H4 (cell line): ENCODE results near the gene OARD1. TPM values are rescaled to one million over a fixed set of nuclear protein-coding genes. Genes with fewer than 3 reads are reported as not detected.
A peak's percentile ranks its signal among the peaks of the same experiment; 100 is the strongest.

Experiments
- DNase-seq: peaks from one replicate; pipeline ENCODE4 v3.0.0-alpha.2; 2015; ENCODE audit warnings: low spot score
- total RNA-seq: library from RNA; depleted of rRNA; stranded (reverse); fragments of >200 nt; shearing (Covaris generic); gene quantifications from 2 replicates; pipeline ENCODE4 v1.2.3, GENCODE V29; 2014

Gene OARD1
- total RNA-seq, 1 experiment from 2014 or later, result 24.6 TPM

GRCh38 chr6:41074692-41075436 is 2.7 kb upstream of the OARD1 start:
- DNase-seq, result no peak

DNA sequence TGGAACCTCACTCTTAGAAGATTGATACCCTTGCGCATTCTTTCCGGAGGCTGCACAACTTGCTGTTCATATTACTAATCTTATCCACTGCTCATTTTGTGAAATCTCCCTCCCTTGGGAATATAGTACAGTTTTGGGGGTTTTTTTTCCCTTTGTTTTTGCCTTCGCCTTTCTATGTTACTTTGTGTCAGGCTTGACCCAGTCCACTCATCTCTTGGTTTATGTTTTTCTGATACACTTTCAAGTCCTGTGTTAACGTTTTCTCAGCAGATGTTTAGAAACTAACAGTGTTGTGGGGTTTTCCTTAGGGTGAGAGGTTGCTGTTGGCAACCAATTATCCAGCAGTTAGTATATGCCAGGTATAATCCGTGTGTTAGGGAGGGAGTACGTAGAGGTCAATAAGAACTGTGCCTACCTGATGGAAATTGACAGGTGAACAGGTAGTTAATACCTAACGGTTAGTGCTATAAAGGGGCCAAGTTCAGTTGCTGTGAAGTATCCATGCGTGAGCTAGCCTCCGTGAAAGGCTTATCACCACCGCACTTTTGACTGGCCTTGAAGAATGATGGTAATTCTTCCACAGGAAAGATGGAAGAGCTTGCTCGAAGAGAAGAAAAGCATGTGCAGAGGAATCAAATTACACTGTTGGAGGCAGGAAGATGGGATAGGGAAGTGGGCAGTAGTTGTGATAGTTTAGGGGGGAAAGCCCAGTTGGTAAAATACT is 2.0 kb upstream of the OARD1 start:
- DNase-seq, result peak; percentile 12

- DNase-seq, result peak; percentile 89
Measured at GRCh38 chr6:41073203-41073967, 1.2 kb upstream of the OARD1 start.

DNA sequence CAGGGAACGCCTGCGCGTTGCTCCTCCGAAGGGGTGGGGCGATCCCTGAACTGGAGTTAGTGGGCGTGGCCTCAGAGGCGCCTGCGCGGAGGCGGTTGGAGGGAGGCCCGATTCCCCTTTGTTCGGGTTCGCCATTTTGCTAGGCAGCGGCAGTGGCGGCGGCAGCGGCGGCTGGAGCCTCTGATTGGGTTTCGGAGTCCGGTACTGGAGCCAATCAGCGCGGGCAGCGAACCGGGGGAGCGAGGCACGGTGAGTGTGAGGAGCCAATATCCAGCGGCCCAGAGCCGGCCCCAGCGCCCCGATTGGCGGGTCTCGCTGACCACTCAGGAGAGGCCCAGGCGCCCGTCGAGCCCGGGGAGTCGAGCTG is 663 bp upstream of the OARD1 start, which contains the start of gene NFYA:
Gene NFYA, plus strand, starts transcription at position 139 of the 367 bp plus-strand sequence. CDS start 6,116 bp downstream, outside the sequence.
- no peak for DNase-seq

- DNase-seq, result no peak
Measured at GRCh38 chr6:41071501-41071922, 644 bp downstream of the OARD1 start.

DNA sequence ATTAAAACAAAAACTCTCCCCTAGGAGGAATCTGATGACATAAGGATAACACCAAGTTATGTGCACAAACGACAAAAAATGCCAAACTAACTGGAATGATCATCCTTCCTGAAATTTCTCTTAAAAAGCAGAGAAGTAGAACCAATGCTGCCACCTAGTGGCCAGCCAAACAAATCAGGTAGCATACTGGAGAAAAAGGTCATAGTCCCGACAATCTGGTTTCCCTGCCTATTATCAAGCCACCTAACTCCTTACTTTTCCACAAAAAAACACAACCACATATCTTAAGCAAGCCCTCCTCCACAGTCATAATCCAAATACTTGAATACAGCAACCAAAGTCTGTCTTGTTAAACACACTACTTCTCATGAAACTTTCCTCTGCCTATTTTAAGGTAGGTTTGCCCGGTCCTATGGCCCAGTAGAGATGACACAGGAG is 5.3 kb downstream of the OARD1 start:
- DNase-seq, result peak; percentile 73

GRCh38 chr6:41065550-41066026 is 6.6 kb downstream of the OARD1 start:
- DNase-seq, result no peak

DNA sequence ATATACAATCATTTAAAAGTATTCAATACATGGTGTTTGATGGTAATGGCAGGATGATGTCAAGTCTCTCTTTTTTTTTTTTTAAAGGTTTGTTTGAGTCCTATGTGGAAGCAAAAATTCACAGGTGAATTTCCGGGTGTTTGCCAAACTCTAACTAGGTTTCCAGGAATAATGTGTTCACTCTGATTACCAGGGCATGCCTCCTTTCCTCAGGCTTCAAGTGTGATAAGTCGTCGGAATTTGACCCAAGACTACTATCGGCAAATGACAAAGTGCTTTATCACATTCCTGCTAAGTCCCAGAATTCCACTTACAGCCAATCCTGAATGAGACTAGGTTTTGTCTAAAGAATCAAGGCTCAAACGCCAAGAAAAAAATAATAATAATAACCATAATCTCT is 7.3 kb downstream of the OARD1 start:
- no peak for DNase-seq

DNA sequence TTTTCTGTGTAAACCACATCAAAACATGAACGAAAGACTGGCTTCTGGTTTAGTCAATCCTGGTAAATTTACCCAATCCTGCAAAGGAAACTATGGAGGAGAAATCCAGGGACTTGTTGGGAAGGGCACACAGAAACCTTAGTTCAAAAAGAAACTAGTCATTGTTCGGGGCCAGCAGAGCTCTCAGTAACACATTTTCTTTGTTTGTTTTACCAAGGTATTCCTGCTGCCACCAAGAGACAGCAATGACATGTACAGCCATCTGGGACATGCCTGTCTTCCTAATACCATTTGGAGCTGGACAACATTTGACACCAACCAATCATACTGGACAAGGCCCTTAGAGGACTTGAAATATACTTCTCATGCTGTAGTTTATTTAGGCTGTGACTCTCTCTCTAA is 8.3 kb downstream of the OARD1 start:
- DNase-seq, result no peak

DNA sequence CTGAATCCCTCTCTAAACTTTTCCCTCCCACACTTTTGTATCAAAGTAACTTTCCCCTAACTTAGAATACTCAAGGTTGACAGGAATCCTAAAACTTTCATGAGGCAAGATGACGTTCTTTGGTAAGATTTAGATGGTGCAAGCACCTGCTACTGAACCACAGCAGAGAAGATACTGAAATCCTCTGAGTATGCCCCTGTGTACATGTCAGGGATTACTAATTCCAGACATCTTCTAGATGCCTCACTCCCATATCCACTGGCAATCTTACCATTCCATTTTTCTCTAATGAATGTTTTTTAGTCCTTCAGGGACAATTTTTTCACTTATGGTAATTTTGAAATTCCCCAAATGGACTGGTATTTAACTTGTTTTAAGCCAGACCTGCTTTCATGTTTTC is 10.1 kb downstream of the OARD1 start:
- DNase-seq, result no peak

GRCh38 chr6:41061196-41061726 is 10.9 kb downstream of the OARD1 start:
- no peak for DNase-seq

- DNase-seq, result no peak
Measured at GRCh38 chr6:41059556-41059955, 12.6 kb downstream of the OARD1 start.

- DNase-seq, result no peak
Measured at GRCh38 chr6:41058783-41059181, 13.4 kb downstream of the OARD1 start.

DNA sequence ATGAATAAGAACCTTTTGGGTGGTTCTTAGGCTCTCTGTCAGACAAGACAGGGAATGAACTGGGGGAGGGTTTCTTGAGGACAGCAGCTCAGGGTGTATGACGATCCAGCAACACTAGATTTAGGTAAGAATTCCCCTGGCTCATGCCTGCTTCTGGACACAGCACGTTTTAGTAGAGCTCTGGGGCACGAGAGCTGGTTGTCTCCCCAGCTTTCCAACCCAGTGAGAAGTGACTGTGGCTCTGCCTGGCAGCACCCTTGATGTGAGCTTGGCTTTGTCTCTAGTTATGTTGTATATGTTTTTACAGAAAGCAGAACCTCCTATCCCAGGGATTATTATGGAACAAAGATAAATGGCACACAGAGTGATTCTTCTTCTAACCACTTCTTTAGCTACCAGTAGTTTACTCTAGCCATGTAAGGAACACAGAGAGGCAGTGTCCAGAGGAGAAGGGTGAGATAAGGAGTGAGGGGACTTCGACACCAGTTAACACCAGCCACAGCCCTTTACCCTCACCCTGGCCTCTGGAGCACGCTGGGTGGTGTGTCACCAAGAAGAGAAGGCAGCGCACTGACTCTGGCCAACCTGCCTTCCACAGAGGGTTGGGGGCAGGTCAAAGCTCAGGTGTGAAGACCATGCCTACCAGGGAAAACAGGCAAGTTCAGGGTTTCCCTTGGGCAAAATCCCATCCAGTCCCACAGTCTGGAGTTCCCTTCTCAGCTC is 15.2 kb downstream of the OARD1 start:
- no peak for DNase-seq

DNA sequence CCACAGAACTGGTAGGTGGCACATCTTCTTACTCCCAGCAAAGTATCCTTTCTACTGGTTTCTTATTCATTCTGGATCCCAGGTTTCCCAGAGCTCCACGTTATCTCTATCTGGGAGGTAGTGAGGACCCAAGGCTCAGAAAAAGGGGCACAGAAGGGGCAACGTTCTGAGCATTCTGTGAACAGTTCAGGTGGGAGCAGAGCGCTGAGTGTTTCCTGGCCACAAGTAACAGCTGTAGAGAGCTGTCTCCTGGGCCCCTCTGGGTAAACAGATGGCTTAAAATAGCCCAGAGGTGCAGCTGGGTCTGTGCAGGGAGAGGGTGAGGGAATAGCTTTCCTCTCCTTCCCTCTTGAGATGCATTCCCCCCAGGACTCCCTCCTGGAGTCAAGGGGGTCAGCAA is 17.0 kb downstream of the OARD1 start:
- DNase-seq, result no peak

DNA sequence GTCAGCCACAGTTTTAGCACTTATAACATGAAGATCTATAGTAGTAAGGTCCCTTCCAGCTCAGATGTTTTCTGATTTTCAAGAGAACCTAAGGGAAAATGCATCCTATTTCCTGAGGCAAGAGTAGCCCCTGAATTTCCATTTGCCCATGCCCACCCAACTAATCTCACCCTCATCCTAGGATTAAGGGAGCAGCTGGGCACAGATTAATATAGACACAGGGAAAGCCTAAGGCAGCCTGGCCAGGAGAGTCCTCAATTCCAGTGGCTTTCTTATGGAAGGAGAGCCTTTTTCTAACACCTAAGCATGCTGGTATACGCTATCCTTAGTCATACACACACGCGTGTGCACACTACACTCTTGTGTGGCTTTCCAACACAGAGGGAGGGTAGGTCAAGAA is 17.6 kb downstream of the OARD1 start:
- no peak for DNase-seq

DNA sequence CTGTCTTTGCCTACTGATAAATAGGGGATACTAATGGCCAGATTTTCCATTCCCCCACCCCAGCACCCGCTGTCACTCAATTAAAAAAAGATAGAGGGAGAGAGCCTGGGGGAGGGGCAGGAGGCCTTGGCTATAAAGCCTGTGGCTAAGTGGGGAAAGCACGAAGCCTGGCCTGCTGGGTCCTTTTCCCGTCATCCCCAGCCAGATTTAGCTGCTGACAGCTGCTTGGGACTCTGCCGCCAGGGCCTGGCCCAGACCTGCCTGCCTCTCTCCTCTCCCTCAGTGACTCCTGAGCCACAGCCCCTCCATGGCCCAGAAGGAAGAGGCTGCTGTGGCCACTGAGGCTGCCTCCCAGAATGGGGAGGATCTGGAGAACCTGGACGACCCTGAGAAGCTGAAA is 19.1 kb downstream of the OARD1 start, which contains the start of gene APOBEC2:
Gene APOBEC2, plus strand, starts transcription at position 162 of the 400 bp plus-strand sequence. Its CDS starts 146 bp downstream, at position 308.
- DNase-seq, result no peak

DNA sequence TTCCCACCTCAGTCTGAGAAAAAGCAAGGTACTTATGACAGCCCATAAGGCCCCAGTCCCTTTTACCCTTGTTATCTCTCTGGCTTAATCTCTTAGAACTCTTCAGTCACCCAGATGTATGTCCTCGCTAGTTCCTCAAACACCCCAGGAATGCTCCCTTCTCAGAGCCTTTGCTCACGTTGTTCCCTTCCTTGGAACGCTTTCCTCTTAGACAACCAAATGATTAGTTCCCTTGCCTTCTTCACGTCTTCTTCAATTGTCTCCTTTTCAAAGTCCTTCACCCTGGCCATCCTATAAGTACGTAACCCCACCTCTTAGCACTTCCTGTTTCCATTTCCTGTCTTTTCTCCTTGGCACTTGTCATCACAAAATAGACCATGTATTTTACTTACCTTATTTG is 20.3 kb downstream of the OARD1 start:
- no peak for DNase-seq

GRCh38 chr6:41050536-41050935 is 21.6 kb downstream of the OARD1 start:
- no peak for DNase-seq

DNA sequence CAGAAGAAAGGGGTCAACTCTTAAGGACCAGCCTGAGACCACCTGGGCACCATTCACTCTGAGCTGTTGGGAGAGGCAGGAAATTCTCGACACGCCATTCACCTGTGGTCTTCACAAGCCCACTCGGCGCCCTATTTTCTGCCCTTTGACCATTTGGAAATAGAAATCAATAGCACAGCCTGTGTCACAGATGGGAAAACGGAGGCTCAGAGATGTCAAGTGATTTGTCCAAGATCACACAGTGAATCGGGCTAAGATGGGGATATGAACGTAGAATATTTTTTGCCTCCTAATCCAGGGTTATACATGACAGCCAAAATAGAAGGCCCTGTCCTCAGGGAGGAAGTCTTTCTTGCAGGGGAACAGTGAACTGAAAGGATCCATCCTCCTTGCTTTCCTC is 22.2 kb downstream of the OARD1 start:
- no peak for DNase-seq

GRCh38 chr6:41049521-41049920 is 22.6 kb downstream of the OARD1 start:
- no peak for DNase-seq
